Suprapubic skin (tissue), 4 donors: ENCODE measurements around the gene KIAA2012. TPM values are rescaled to one million over a fixed set of nuclear protein-coding genes. Genes with fewer than 3 reads are reported as not detected.

Experiments used
- DNase-seq, 2 donors: peaks; one replicate each; pipeline ENCODE4 v3.0.0-alpha.2; 2019; ENCODE audit warnings: low spot score in 2 of 2
- H3K27ac ChIP-seq: fragments of 200-600 bp; sonication (generic); one replicate; pipeline ENCODE4 v1.5.1; 2019
- H3K27me3 ChIP-seq: fragments of 200-600 bp; sonication (generic); one replicate; pipeline ENCODE4 v1.5.1; 2019
- H3K36me3 ChIP-seq: fragments of 200-600 bp; sonication (generic); one replicate; pipeline ENCODE4 v1.5.1; 2019
- H3K4me1 ChIP-seq: fragments of 200-600 bp; sonication (generic); one replicate; pipeline ENCODE4 v1.5.1; 2019
- H3K4me3 ChIP-seq: fragments of 200-600 bp; sonication (generic); one replicate; pipeline ENCODE4 v1.5.1; 2019; ENCODE audit warnings: mild to moderate bottlenecking
- H3K9me3 ChIP-seq: fragments of 200-600 bp; sonication (generic); one replicate; pipeline ENCODE4 v1.5.1; 2019
- EP300 ChIP-seq: sonication (generic); formaldehyde crosslinking; IDR thresholded peaks from one replicate; pipeline ENCODE4 v1.6.1; 2017; ENCODE audit warnings: antibody characterized with exemption
- POLR2A ChIP-seq, 2 donors: fragments of 450-650 bp; IDR thresholded peaks; one replicate each; pipeline ENCODE4 v1.6.1; 2017; ENCODE audit warnings: antibody characterized with exemption in 2 of 2, mild to moderate bottlenecking in 2 of 2, moderate library complexity in 2 of 2
- POLR2AphosphoS5 ChIP-seq, 3 donors: sonication (generic); formaldehyde crosslinking; IDR thresholded peaks; one replicate each; pipeline ENCODE4 v1.6.1; 2017; ENCODE audit warnings: antibody characterized with exemption in 3 of 3
- WGBS: methylation state at CpG from one replicate; pipeline ENCODE4 v1.1.5; 2018; 5-methylcytosine and 5-hydroxymethylcytosine counted together
- total RNA-seq, 4 donors: library from RNA; depleted of rRNA; stranded (reverse); fragments of >200 nt; gene quantifications; one replicate each; pipeline ENCODE4 v1.1.0, GENCODE V29; 2016
- TF ChIP-seq, protein P1 (sequence below), 2 donors: fragments of 200-600 bp in 1 of 2; fragments of 450-650 bp in 1 of 2; sonication (generic) in 1 of 2; IDR thresholded peaks; one replicate each; pipeline ENCODE4 v1.5.1; 2016 to 2019; ENCODE audit warnings: antibody characterized with exemption in 2 of 2, mild to moderate bottlenecking in 1 of 2, moderate library complexity in 1 of 2

KIAA2012 gene
- total RNA-seq, 4 donors from 2014 or later, result 0.16 TPM; not detected in 3

DNA sequence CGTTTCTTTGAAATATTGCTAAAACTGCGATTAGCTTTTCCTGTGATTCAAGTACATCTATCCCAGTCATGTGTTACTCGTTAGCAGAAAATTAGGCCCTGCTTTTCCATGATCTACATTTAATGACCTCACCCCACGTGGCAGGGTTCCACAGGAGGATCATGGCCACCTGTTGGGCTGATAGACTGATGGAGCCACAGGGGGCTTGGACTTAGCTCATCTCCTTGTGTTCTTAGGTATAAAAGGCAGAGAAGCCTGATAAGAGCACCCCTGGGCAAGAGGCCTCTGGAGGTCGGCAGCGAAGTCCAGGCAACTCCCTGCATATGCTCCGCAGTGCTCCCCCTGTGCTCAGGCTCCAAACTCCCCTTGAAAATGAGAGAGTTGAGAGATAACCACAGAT, 26.5 kb upstream of the KIAA2012 start:
- no peak overlapping the region for H3K27ac ChIP-seq
- WGBS, result 83% methylated on average over 7 of the region's 7 CpGs
- no peaks in the 10 kb centered on the region for H3K36me3 ChIP-seq
- H3K4me3 ChIP-seq, result no peak overlapping the region
- TF ChIP-seq EP300, result no peak
- TF ChIP-seq POLR2A (IDR thresholded peaks at IDR 0.05), result no peak
- TF ChIP-seq, protein P1, sequence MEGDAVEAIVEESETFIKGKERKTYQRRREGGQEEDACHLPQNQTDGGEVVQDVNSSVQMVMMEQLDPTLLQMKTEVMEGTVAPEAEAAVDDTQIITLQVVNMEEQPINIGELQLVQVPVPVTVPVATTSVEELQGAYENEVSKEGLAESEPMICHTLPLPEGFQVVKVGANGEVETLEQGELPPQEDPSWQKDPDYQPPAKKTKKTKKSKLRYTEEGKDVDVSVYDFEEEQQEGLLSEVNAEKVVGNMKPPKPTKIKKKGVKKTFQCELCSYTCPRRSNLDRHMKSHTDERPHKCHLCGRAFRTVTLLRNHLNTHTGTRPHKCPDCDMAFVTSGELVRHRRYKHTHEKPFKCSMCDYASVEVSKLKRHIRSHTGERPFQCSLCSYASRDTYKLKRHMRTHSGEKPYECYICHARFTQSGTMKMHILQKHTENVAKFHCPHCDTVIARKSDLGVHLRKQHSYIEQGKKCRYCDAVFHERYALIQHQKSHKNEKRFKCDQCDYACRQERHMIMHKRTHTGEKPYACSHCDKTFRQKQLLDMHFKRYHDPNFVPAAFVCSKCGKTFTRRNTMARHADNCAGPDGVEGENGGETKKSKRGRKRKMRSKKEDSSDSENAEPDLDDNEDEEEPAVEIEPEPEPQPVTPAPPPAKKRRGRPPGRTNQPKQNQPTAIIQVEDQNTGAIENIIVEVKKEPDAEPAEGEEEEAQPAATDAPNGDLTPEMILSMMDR (IDR thresholded peaks at IDR 0.05), result no peak
- TF ChIP-seq POLR2AphosphoS5 (IDR thresholded peaks at IDR 0.05), result no peak
- no peaks in the 10 kb centered on the region for H3K9me3 ChIP-seq
- DNase-seq, result no peak
- no peaks in the 10 kb centered on the region for H3K4me1 ChIP-seq
- no peaks in the 10 kb centered on the region for H3K27me3 ChIP-seq

- Histone ChIP-seq H3K9me3 (no peaks in the 10 kb centered on the region), H3K4me3 (no peak overlapping the region), H3K27ac (no peak overlapping the region), H3K36me3 (no peaks in the 10 kb centered on the region), H3K27me3 (no peaks in the 10 kb centered on the region), H3K4me1 (peaks cover 4% of the 10 kb centered on the region)
- 96% methylated on average over 2 of the region's 2 CpGs for WGBS
- no peak for DNase-seq
- TF ChIP-seq, protein P1 (IDR thresholded peaks at IDR 0.05), result no peak
- TF ChIP-seq EP300 (no peak), POLR2AphosphoS5 (IDR thresholded peaks at IDR 0.05) (no peak)
These were observed 23.8 kb upstream of the KIAA2012 start for GRCh38 chr2:202049092-202049728.

GRCh38 chr2:202049840-202050239, 23.2 kb upstream of the KIAA2012 start:
- peaks cover 4% of the 10 kb centered on the region for H3K4me1 ChIP-seq
- H3K36me3 ChIP-seq, result no peaks in the 10 kb centered on the region
- DNase-seq, result no peak
- H3K27ac ChIP-seq, result no peak overlapping the region
- H3K4me3 ChIP-seq, result no peak overlapping the region
- TF ChIP-seq POLR2A (IDR thresholded peaks at IDR 0.05) (no peak), POLR2AphosphoS5 (IDR thresholded peaks at IDR 0.05) (no peak), EP300 (no peak)
- TF ChIP-seq, protein P1 (IDR thresholded peaks at IDR 0.05), result no peak
- WGBS, result 98% methylated on average over 1 of the region's 1 CpG
- peaks cover 4% of the 10 kb centered on the region for H3K27me3 ChIP-seq
- no peaks in the 10 kb centered on the region for H3K9me3 ChIP-seq

DNA sequence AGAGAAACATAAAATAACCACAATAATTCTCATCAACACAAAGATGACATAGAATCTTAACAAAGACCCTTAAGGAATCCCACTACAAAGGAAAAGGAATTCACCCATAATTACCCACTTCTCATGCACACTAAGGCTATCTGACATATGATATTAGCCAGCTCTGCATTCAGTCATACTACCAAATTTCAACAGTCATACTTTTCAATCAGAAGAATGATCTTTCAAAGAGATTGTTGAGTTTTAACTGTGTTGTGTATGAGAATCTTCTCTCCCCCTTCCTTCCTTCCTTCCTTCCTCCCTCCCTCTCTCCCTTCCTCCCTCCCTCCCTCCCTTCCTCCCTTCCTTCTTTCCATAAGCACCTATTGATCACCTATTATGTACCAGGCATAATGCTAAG, 22.4 kb upstream of the KIAA2012 start:
- TF ChIP-seq POLR2AphosphoS5 (IDR thresholded peaks at IDR 0.05) (no peak), POLR2A (IDR thresholded peaks at IDR 0.05) (no peak), EP300 (no peak)
- TF ChIP-seq, protein P1 (IDR thresholded peaks at IDR 0.05), result no peak
- no peaks in the 10 kb centered on the region for H3K9me3 ChIP-seq
- H3K27ac ChIP-seq, result no peak overlapping the region
- no peaks in the 10 kb centered on the region for H3K36me3 ChIP-seq
- no peak overlapping the region for H3K4me3 ChIP-seq
- no peak for DNase-seq
- peaks cover 4% of the 10 kb centered on the region for H3K4me1 ChIP-seq
- peaks cover 4% of the 10 kb centered on the region for H3K27me3 ChIP-seq

DNA sequence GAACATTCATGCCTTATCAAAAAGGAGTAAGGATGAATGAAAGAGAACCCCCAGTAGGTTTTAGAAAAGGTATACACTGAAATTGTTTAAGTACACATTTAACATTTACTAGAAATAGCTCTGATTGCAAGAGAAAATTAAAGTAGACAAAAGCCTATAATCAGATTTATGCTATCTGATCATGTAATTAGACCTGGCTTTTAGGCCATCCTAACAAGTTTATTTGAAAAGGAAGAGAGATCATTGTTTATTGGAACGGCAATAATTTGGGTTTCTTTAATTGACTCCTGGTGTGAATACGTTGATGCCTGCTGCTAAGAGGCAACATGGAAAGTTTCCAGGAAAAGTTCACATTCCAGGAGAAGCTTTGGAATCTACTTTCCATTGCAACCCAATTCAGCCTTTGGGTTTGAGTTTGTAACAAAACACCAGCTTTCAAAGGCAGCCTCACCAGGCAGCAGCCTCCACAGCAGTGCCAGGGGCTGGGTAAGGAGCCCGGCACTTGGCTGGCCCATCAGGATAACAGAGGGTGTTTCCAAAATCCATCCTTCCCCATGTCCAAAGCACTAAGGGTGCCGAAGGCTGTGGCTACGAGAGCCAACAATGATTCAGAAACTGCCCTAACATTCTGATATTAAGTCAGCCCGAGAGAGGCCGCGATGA, 21.4 kb upstream of the KIAA2012 start:
- Histone ChIP-seq H3K4me3 (no peak overlapping the region), H3K4me1 (peaks cover 4% of the 10 kb centered on the region), H3K27me3 (peaks cover 7% of the 10 kb centered on the region), H3K27ac (no peak overlapping the region), H3K9me3 (no peaks in the 10 kb centered on the region), H3K36me3 (no peaks in the 10 kb centered on the region)
- WGBS, result 49% methylated on average over 8 of the region's 8 CpGs
- TF ChIP-seq, protein P1 (IDR thresholded peaks at IDR 0.05), result no peak
- DNase-seq, result no peak
